ENCODE measurements around the gene TRMU. TPM values are rescaled to one million over a fixed set of nuclear protein-coding genes. Genes with fewer than 3 reads are reported as not detected.

TRMU gene
- total and polyA plus RNA-seq, 2 donors (not counting 3 experiments of a cell fraction or from before 2014, with no cell fraction given) = 42.4 to 65.7 TPM

- Histone ChIP-seq H3K4me3 (replicated peaks in 1 of 3; ENCODE audit: insufficient read depth in 1 of 3, low read depth in 1 of 3, low read length in 3 of 3) (no peak overlapping the region), H3K4me2 (ENCODE audit: insufficient read depth, low read length) (no peak overlapping the region), H3K9me1 (replicated peaks; ENCODE audit: control insufficient read depth, extremely low read depth, insufficient read depth, low read length) (no peaks in the 10 kb centered on the region), H3K79me2 (ENCODE audit: control insufficient read depth, insufficient read depth, low read length) (peaks cover 34% of the 10 kb centered on the region), H3K36me3 (ENCODE audit: control insufficient read depth in 2 of 2, extremely low read depth in 1 of 2, insufficient read depth in 2 of 2, low read length in 2 of 2) (peaks cover 4 to 15% of the 10 kb centered on the region in 2 experiments), H3K27me3 (ENCODE audit: control insufficient read depth in 2 of 2, insufficient read depth in 2 of 2, low read length in 2 of 2) (no peaks in the 10 kb centered on the region), H4K20me1 (replicated peaks; ENCODE audit: control insufficient read depth, extremely low read depth, insufficient read depth, low read length) (no peaks in the 10 kb centered on the region), H2AFZ (ENCODE audit: low read depth, low read length) (no peak overlapping the region), H3K27ac (ENCODE audit: insufficient read depth, low read depth, low read length) (no peak overlapping the region), H3K4me1 (ENCODE audit: control insufficient read depth, extremely low read depth, insufficient read depth, low read length) (no peaks in the 10 kb centered on the region), H3K9me3 (replicated peaks; ENCODE audit: control insufficient read depth, insufficient read depth, low read length) (no peaks in the 10 kb centered on the region), H3K9ac (replicated peaks; ENCODE audit: extremely low read depth, insufficient read depth, low read length) (no peak overlapping the region)
- ChIA-PET CTCF (interaction anchor here (0.6 to 6.3 kb wide), 8 partner anchors 9 to 700 kb away, joined by 3 to 111 read pairs (median 4); no protein-coding TSS in a partner anchor), POLR2A (no interaction called here)
- intact Hi-C loops (cut with micrococcal nuclease) (no loop called here), dilution Hi-C loops (cut with MboI; ENCODE audit: extremely low pct_ligation_motif_present, low sequenced_read_pairs) (no loop called here)
- DNase-seq (ENCODE audit: low read depth, low spot score) (no peak), FAIRE-seq (no peak)
- TF ChIP-seq JUN (IDR thresholded peaks at IDR 0.05; ENCODE audit: borderline replicate concordance, insufficient read depth, insufficient read length, low read depth) (no peak), POLR2AphosphoS5 (IDR thresholded peaks at IDR 0.05; ENCODE audit: insufficient read depth, low read depth, low read length) (no peak), FOS (IDR thresholded peaks at IDR 0.05; ENCODE audit: borderline replicate concordance, insufficient read depth, low read length) (no peak), MAX (IDR thresholded peaks at IDR 0.05; ENCODE audit: insufficient read depth, insufficient read length) (no peak), EZH2 (IDR thresholded peaks at IDR 0.05; ENCODE audit: borderline replicate concordance, low read depth, low read length, severe bottlenecking) (no peak), POLR2A (IDR thresholded peaks at IDR 0.05; ENCODE audit: low read depth, low read length) (no peak)
- no TSS peak for BruUV-seq (replicated peaks)
Measured at GRCh38 chr22:46315976-46316375, 19.5 kb upstream of the TRMU start.

DNA sequence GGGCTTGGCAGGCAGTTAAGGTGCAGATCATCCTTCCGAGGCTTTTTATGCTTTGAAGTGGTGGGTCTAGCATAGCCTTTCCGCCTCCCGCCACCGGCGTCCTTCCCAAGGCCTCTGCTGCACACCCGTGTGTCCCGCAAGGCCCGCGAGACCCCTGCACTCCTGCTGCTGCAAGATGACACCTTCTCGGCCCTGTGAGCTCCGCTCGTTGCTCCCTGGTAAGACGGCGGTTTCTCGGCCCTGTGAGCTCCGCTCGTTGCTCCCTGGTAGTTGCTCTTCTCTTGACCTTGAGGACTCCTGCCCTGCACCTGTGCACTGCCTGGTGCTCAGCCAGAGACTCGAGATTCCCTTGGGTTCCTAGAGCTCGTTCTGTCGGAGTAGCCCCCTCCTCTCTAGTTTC, 17.9 kb upstream of the TRMU start:
- Histone ChIP-seq H4K20me1 (replicated peaks; ENCODE audit: control insufficient read depth, extremely low read depth, insufficient read depth, low read length) (no peaks in the 10 kb centered on the region), H3K4me3 (replicated peaks in 1 of 3; ENCODE audit: insufficient read depth in 1 of 3, low read depth in 1 of 3, low read length in 3 of 3) (no peak overlapping the region), H3K79me2 (ENCODE audit: control insufficient read depth, insufficient read depth, low read length) (peaks cover 34% of the 10 kb centered on the region), H3K4me2 (ENCODE audit: insufficient read depth, low read length) (no peak overlapping the region), H3K27ac (ENCODE audit: insufficient read depth, low read depth, low read length) (no peak overlapping the region), H3K27me3 (ENCODE audit: control insufficient read depth in 2 of 2, insufficient read depth in 2 of 2, low read length in 2 of 2) (no peaks in the 10 kb centered on the region), H3K9me1 (replicated peaks; ENCODE audit: control insufficient read depth, extremely low read depth, insufficient read depth, low read length) (no peaks in the 10 kb centered on the region), H3K4me1 (ENCODE audit: control insufficient read depth, extremely low read depth, insufficient read depth, low read length) (no peaks in the 10 kb centered on the region), H2AFZ (ENCODE audit: low read depth, low read length) (no peak overlapping the region), H3K9me3 (replicated peaks; ENCODE audit: control insufficient read depth, insufficient read depth, low read length) (no peaks in the 10 kb centered on the region), H3K36me3 (ENCODE audit: control insufficient read depth in 2 of 2, extremely low read depth in 1 of 2, insufficient read depth in 2 of 2, low read length in 2 of 2) (peaks cover 4 to 15% of the 10 kb centered on the region in 2 experiments), H3K9ac (replicated peaks; ENCODE audit: extremely low read depth, insufficient read depth, low read length) (no peak overlapping the region)
- no TSS peak for BruUV-seq (replicated peaks)
- POLR2A ChIA-PET = no interaction called here
- no peak for DNase-seq (ENCODE audit: low read depth, low spot score)
- dilution Hi-C loops (cut with MboI; ENCODE audit: extremely low pct_ligation_motif_present, low sequenced_read_pairs) = no loop called here
- FAIRE-seq = no peak
- intact Hi-C loops (cut with micrococcal nuclease) = no loop called here
- no peak for TF ChIP-seq POLR2AphosphoS5 (IDR thresholded peaks at IDR 0.05; ENCODE audit: insufficient read depth, low read depth, low read length)
- TF ChIP-seq EZH2 (IDR thresholded peaks at IDR 0.05; ENCODE audit: borderline replicate concordance, low read depth, low read length, severe bottlenecking) = no peak
- no peak for TF ChIP-seq MAX (IDR thresholded peaks at IDR 0.05; ENCODE audit: insufficient read depth, insufficient read length)
- TF ChIP-seq, protein P1, sequence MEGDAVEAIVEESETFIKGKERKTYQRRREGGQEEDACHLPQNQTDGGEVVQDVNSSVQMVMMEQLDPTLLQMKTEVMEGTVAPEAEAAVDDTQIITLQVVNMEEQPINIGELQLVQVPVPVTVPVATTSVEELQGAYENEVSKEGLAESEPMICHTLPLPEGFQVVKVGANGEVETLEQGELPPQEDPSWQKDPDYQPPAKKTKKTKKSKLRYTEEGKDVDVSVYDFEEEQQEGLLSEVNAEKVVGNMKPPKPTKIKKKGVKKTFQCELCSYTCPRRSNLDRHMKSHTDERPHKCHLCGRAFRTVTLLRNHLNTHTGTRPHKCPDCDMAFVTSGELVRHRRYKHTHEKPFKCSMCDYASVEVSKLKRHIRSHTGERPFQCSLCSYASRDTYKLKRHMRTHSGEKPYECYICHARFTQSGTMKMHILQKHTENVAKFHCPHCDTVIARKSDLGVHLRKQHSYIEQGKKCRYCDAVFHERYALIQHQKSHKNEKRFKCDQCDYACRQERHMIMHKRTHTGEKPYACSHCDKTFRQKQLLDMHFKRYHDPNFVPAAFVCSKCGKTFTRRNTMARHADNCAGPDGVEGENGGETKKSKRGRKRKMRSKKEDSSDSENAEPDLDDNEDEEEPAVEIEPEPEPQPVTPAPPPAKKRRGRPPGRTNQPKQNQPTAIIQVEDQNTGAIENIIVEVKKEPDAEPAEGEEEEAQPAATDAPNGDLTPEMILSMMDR (IDR thresholded peaks at IDR 0.05; ENCODE audit: extremely low read depth in 1 of 2, insufficient read depth in 1 of 2, low read depth in 1 of 2, low read length in 2 of 2) = no peak
- no peak for TF ChIP-seq GATA2 (IDR thresholded peaks at IDR 0.05; ENCODE audit: insufficient read depth, insufficient read length, low read depth, low read length)
- TF ChIP-seq FOS (IDR thresholded peaks at IDR 0.05; ENCODE audit: borderline replicate concordance, insufficient read depth, low read length) = no peak
- no peak for TF ChIP-seq MYC (IDR thresholded peaks at IDR 0.05; ENCODE audit: low read depth, low read length)
- TF ChIP-seq POLR2A (IDR thresholded peaks at IDR 0.05; ENCODE audit: low read depth, low read length) = no peak
- no peak for TF ChIP-seq JUN (IDR thresholded peaks at IDR 0.05; ENCODE audit: borderline replicate concordance, insufficient read depth, insufficient read length, low read depth)
- CTCF ChIA-PET = interaction anchor here (1.4 to 1.8 kb wide), 2 partner anchors 8 to 311 kb away, joined by 4 to 5 read pairs; no protein-coding TSS in a partner anchor

Measured in endothelial cell of umbilical vein (primary cell).